Neural progenitor cell (in vitro differentiated cells): ENCODE measurements around the gene CCNA2.

Experiments
- CTCF ChIP-seq: fragments of 200-600 bp; sonication (generic); IDR thresholded peaks from 2 replicates; pipeline ENCODE4 v1.5.1; 2017; ENCODE audit warnings: antibody characterized with exemption, mild to moderate bottlenecking
- EZH2phosphoT487 ChIP-seq: fragments of 200-600 bp; sonication (generic); IDR thresholded peaks from 2 replicates; pipeline ENCODE4 v1.6.1; 2017; ENCODE audit warnings: antibody characterized with exemption

GRCh38 chr4:121829511-121829910 is 5.8 kb upstream of the CCNA2 start:
- no peak for TF ChIP-seq CTCF
- TF ChIP-seq EZH2phosphoT487: no peak
